Fibroblast of pulmonary artery (primary cell): ENCODE data around the gene PRPH2.
A peak's percentile ranks its signal among the peaks of the same experiment; 100 is the strongest.
"Not testable (repeated sequence)": the region's sequence is repeated elsewhere in the genome, so short reads cannot be mapped to it uniquely, and the experiment has no call there.

Experiments used
- DNase-seq: peaks from one replicate; pipeline ENCODE4 v3.0.0-alpha.2; 2010; ENCODE audit warnings: low read depth
- H3K4me3 ChIP-seq: replicated peaks from 2 replicates; pipeline ENCODE4 v1.5.1; 2011; ENCODE audit warnings: low read depth, mild to moderate bottlenecking, control low read depth, low read length, moderate library complexity
- CTCF ChIP-seq: IDR thresholded peaks from 2 replicates; pipeline ENCODE4 v1.5.1; 2011; ENCODE audit warnings: mild to moderate bottlenecking, control low read depth, low read length, inconsistent platforms; ENCODE audit errors: missing control alignments

The PRPH2 gene

GRCh38 chr6:42692137-42692911 is 30.1 kb downstream of the PRPH2 start:
- DNase-seq: peak; percentile 73
- no peak for TF ChIP-seq CTCF
- no peak overlapping the region for H3K4me3 ChIP-seq

GRCh38 chr6:42690872-42691271 is 31.5 kb downstream of the PRPH2 start:
- no peak for TF ChIP-seq CTCF
- DNase-seq: no peak
- H3K4me3 ChIP-seq: no peak overlapping the region

- H3K4me3 ChIP-seq: no peak overlapping the region
- peak; percentile 38 for DNase-seq
- TF ChIP-seq CTCF: no peak
Observed at GRCh38 chr6:42690151-42690702, 32.2 kb downstream of the PRPH2 start.

GRCh38 chr6:42689371-42689770 is 33.0 kb downstream of the PRPH2 start:
- TF ChIP-seq CTCF: no peak
- H3K4me3 ChIP-seq: no peak overlapping the region
- DNase-seq: no peak

GRCh38 chr6:42688281-42688680 is 34.1 kb downstream of the PRPH2 start:
- H3K4me3 ChIP-seq: no peak overlapping the region
- no peak for TF ChIP-seq CTCF
- DNase-seq: no peak

- TF ChIP-seq CTCF: no peak
Observed at GRCh38 chr6:42679358-42679757, 43.0 kb downstream of the PRPH2 start.

GRCh38 chr6:42674780-42675179 is 47.6 kb downstream of the PRPH2 start:
- no peak for DNase-seq
- TF ChIP-seq CTCF: no peak
- H3K4me3 ChIP-seq: no peak overlapping the region

More at GRCh38 chr6:42679358-42679757, 43.0 kb downstream of the PRPH2 start:
- H3K4me3 ChIP-seq: no peak overlapping the region
- DNase-seq: no peak

- not testable (repeated sequence) for DNase-seq, H3K4me3 ChIP-seq
Observed at GRCh38 chr6:42674368-42674767, 48.0 kb downstream of the PRPH2 start.
